Stimulated activated memory B cell treated with anti-CD40 and anti-IgM and Interleukin-4, amounts not matched to agents 10 μg/mL and 1 μg/mL and 100 μg/mL, for 72 hours (primary cell): ENCODE data around the gene FUZ.
A peak's percentile ranks its signal among the peaks of the same experiment; 100 is the strongest.

ENCODE experiments used
- ATAC-seq: fragments of 150-1000 bp; cut with Tn5 transposase; 2 replicates; pipeline ENCODE4 v1.10.0; 2021
- H3K27ac Mint-ChIP-seq: one replicate; pipeline ENCODE4 v1.8.0; 2022; ENCODE audit warnings: mild to moderate bottlenecking, mixed read lengths
- H3K27me3 Mint-ChIP-seq: one replicate; pipeline ENCODE4 v1.8.0; 2022; ENCODE audit warnings: mixed read lengths
- H3K36me3 Mint-ChIP-seq: one replicate; pipeline ENCODE4 v1.8.0; 2022; ENCODE audit warnings: mixed read lengths
- H3K4me1 Mint-ChIP-seq: one replicate; pipeline ENCODE4 v1.8.0; 2022; ENCODE audit warnings: mixed read lengths
- H3K4me3 Mint-ChIP-seq: one replicate; pipeline ENCODE4 v1.8.0; 2022; ENCODE audit warnings: mild to moderate bottlenecking, moderate library complexity, mixed read lengths
- H3K9me3 Mint-ChIP-seq: one replicate; pipeline ENCODE4 v1.8.0; 2022; ENCODE audit warnings: mixed read lengths

The FUZ gene

GRCh38 chr19:49843265-49843664 is 30.2 kb upstream of the FUZ start:
- Mint-ChIP-seq H3K4me1 (peaks cover 36% of the 10 kb centered on the region), H3K4me3 (peak overlapping the region; percentile 50), H3K27me3 (no peaks in the 10 kb centered on the region), H3K27ac (peak overlapping the region; percentile 78), H3K36me3 (peaks cover 25% of the 10 kb centered on the region), H3K9me3 (no peaks in the 10 kb centered on the region)
- ATAC-seq = peak; percentile 99

- no peak overlapping the region for H3K4me3 Mint-ChIP-seq
Measured at GRCh38 chr19:49840736-49841249, 27.7 kb upstream of the FUZ start.

GRCh38 chr19:49840321-49840720 is 27.2 kb upstream of the FUZ start:
- Mint-ChIP-seq H3K36me3 (peaks cover 42% of the 10 kb centered on the region), H3K27me3 (no peaks in the 10 kb centered on the region), H3K4me1 (peaks cover 32% of the 10 kb centered on the region), H3K4me3 (no peak overlapping the region), H3K27ac (peak overlapping the region; percentile 20), H3K9me3 (no peaks in the 10 kb centered on the region)
- no peak for ATAC-seq

More at GRCh38 chr19:49840736-49841249, 27.7 kb upstream of the FUZ start:
- ATAC-seq = no peak
- H3K27me3 Mint-ChIP-seq = no peaks in the 10 kb centered on the region
- no peaks in the 10 kb centered on the region for H3K9me3 Mint-ChIP-seq
- peaks cover 32% of the 10 kb centered on the region for H3K4me1 Mint-ChIP-seq
- peak overlapping the region; percentile 20 for H3K27ac Mint-ChIP-seq
- H3K36me3 Mint-ChIP-seq = peaks cover 40% of the 10 kb centered on the region

- H3K4me1 Mint-ChIP-seq = peaks cover 26% of the 10 kb centered on the region
- ATAC-seq = no peak
- no peaks in the 10 kb centered on the region for H3K27me3 Mint-ChIP-seq
- H3K4me3 Mint-ChIP-seq = no peak overlapping the region
- H3K36me3 Mint-ChIP-seq = peaks cover 49% of the 10 kb centered on the region
- no peak overlapping the region for H3K27ac Mint-ChIP-seq
- H3K9me3 Mint-ChIP-seq = no peaks in the 10 kb centered on the region
Measured at GRCh38 chr19:49839713-49840112, 26.6 kb upstream of the FUZ start.

GRCh38 chr19:49838885-49839588 is 25.9 kb upstream of the FUZ start:
- Mint-ChIP-seq H3K9me3 (no peaks in the 10 kb centered on the region), H3K4me3 (no peak overlapping the region), H3K27ac (no peak overlapping the region), H3K27me3 (no peaks in the 10 kb centered on the region), H3K4me1 (peaks cover 19% of the 10 kb centered on the region), H3K36me3 (peaks cover 53% of the 10 kb centered on the region)
- ATAC-seq = no peak

- H3K36me3 Mint-ChIP-seq = peaks cover 57% of the 10 kb centered on the region
- H3K27me3 Mint-ChIP-seq = no peaks in the 10 kb centered on the region
- H3K4me3 Mint-ChIP-seq = no peak overlapping the region
- no peaks in the 10 kb centered on the region for H3K9me3 Mint-ChIP-seq
- peaks cover 3% of the 10 kb centered on the region for H3K4me1 Mint-ChIP-seq
- peak overlapping the region; percentile 74 for H3K27ac Mint-ChIP-seq
- no peak for ATAC-seq
Measured at GRCh38 chr19:49837425-49837824, 24.3 kb upstream of the FUZ start.

- Mint-ChIP-seq H3K4me1 (no peaks in the 10 kb centered on the region), H3K4me3 (no peak overlapping the region), H3K36me3 (peaks cover 62% of the 10 kb centered on the region), H3K27me3 (no peaks in the 10 kb centered on the region), H3K27ac (peak overlapping the region; percentile 74), H3K9me3 (no peaks in the 10 kb centered on the region)
- no peak for ATAC-seq
Measured at GRCh38 chr19:49837009-49837310, 23.9 kb upstream of the FUZ start.

GRCh38 chr19:49836176-49837008 is 23.3 kb upstream of the FUZ start:
- no peaks in the 10 kb centered on the region for H3K4me1 Mint-ChIP-seq
- no peaks in the 10 kb centered on the region for H3K27me3 Mint-ChIP-seq
- no peak for ATAC-seq
- H3K36me3 Mint-ChIP-seq = peaks cover 66% of the 10 kb centered on the region
- peak overlapping the region; percentile 74 for H3K27ac Mint-ChIP-seq
- H3K4me3 Mint-ChIP-seq = no peak overlapping the region
- H3K9me3 Mint-ChIP-seq = no peaks in the 10 kb centered on the region

- no peaks in the 10 kb centered on the region for H3K4me1 Mint-ChIP-seq
- no peaks in the 10 kb centered on the region for H3K27me3 Mint-ChIP-seq
- peak overlapping the region; percentile 12 for H3K27ac Mint-ChIP-seq
- peaks cover 65% of the 10 kb centered on the region for H3K36me3 Mint-ChIP-seq
- no peak overlapping the region for H3K4me3 Mint-ChIP-seq
- peak; percentile 27 for ATAC-seq
- no peaks in the 10 kb centered on the region for H3K9me3 Mint-ChIP-seq
Measured at GRCh38 chr19:49835562-49835961, 22.5 kb upstream of the FUZ start.

- Mint-ChIP-seq H3K4me3 (no peak overlapping the region), H3K4me1 (peaks cover 10% of the 10 kb centered on the region), H3K9me3 (no peaks in the 10 kb centered on the region), H3K36me3 (peaks cover 53% of the 10 kb centered on the region), H3K27ac (no peak overlapping the region), H3K27me3 (no peaks in the 10 kb centered on the region)
- ATAC-seq = no peak
Measured at GRCh38 chr19:49833599-49833998, 20.5 kb upstream of the FUZ start.

GRCh38 chr19:49832556-49832955 is 19.5 kb upstream of the FUZ start:
- Mint-ChIP-seq H3K36me3 (peaks cover 46% of the 10 kb centered on the region), H3K27ac (no peak overlapping the region), H3K4me1 (peaks cover 12% of the 10 kb centered on the region), H3K27me3 (no peaks in the 10 kb centered on the region), H3K4me3 (no peak overlapping the region), H3K9me3 (no peaks in the 10 kb centered on the region)
- no peak for ATAC-seq

GRCh38 chr19:49831592-49831991 is 18.5 kb upstream of the FUZ start:
- H3K4me1 Mint-ChIP-seq = peaks cover 21% of the 10 kb centered on the region
- no peaks in the 10 kb centered on the region for H3K27me3 Mint-ChIP-seq
- H3K9me3 Mint-ChIP-seq = no peaks in the 10 kb centered on the region
- ATAC-seq = no peak
- H3K27ac Mint-ChIP-seq = no peak overlapping the region
- peaks cover 46% of the 10 kb centered on the region for H3K36me3 Mint-ChIP-seq
- H3K4me3 Mint-ChIP-seq = no peak overlapping the region

GRCh38 chr19:49830766-49831165 is 17.7 kb upstream of the FUZ start:
- no peak overlapping the region for H3K27ac Mint-ChIP-seq

GRCh38 chr19:49829721-49830120 is 16.6 kb upstream of the FUZ start:
- Mint-ChIP-seq H3K4me1 (peaks cover 29% of the 10 kb centered on the region), H3K4me3 (no peak overlapping the region), H3K9me3 (no peaks in the 10 kb centered on the region), H3K27ac (peak overlapping the region; percentile 27), H3K27me3 (no peaks in the 10 kb centered on the region), H3K36me3 (peaks cover 44% of the 10 kb centered on the region)
- ATAC-seq = no peak

More at GRCh38 chr19:49830766-49831165, 17.7 kb upstream of the FUZ start:
- Mint-ChIP-seq H3K4me1 (peaks cover 29% of the 10 kb centered on the region), H3K36me3 (peaks cover 53% of the 10 kb centered on the region), H3K4me3 (no peak overlapping the region), H3K9me3 (no peaks in the 10 kb centered on the region), H3K27me3 (no peaks in the 10 kb centered on the region)
- ATAC-seq = no peak

GRCh38 chr19:49829200-49829599 is 16.1 kb upstream of the FUZ start:
- no peak for ATAC-seq
- no peaks in the 10 kb centered on the region for H3K27me3 Mint-ChIP-seq
- no peak overlapping the region for H3K27ac Mint-ChIP-seq
- peaks cover 33% of the 10 kb centered on the region for H3K4me1 Mint-ChIP-seq
- H3K4me3 Mint-ChIP-seq = no peak overlapping the region
- H3K36me3 Mint-ChIP-seq = peaks cover 40% of the 10 kb centered on the region
- H3K9me3 Mint-ChIP-seq = no peaks in the 10 kb centered on the region

GRCh38 chr19:49827034-49827433 is 13.9 kb upstream of the FUZ start:
- no peaks in the 10 kb centered on the region for H3K9me3 Mint-ChIP-seq
- peaks cover 39% of the 10 kb centered on the region for H3K36me3 Mint-ChIP-seq
- ATAC-seq = no peak
- no peak overlapping the region for H3K27ac Mint-ChIP-seq
- no peaks in the 10 kb centered on the region for H3K27me3 Mint-ChIP-seq
- H3K4me1 Mint-ChIP-seq = peaks cover 47% of the 10 kb centered on the region
- no peak overlapping the region for H3K4me3 Mint-ChIP-seq
